Mucosa of descending colon (tissue), 3 donors: ENCODE results near the gene CRABP1. TPM values are rescaled to one million over a fixed set of nuclear protein-coding genes. Genes with fewer than 3 reads are reported as not detected.
A peak's percentile ranks its signal among the peaks of the same experiment; 100 is the strongest.

ENCODE experiments used
- ATAC-seq: fragments of 200-7000 bp; cut with Tn5 transposase; one replicate; pipeline ENCODE4 v1.9.1; 2020; ENCODE audit warnings: mild to moderate bottlenecking, moderate library complexity
- DNase-seq, 3 donors: peaks; one replicate each; pipeline ENCODE4 v3.0.0-alpha.2; 2020
- H3K36me3 ChIP-seq: fragments of 200-600 bp; one replicate; pipeline ENCODE4 v1.8.0; 2021; ENCODE audit warnings: low read depth, mild to moderate bottlenecking
- H3K4me1 ChIP-seq: fragments of 200-600 bp; one replicate; pipeline ENCODE4 v1.8.0; 2021; ENCODE audit warnings: low read depth, mild to moderate bottlenecking
- H3K4me3 ChIP-seq: fragments of 200-600 bp; one replicate; pipeline ENCODE4 v1.8.0; 2021; ENCODE audit warnings: mild to moderate bottlenecking
- H3K9me3 ChIP-seq: fragments of 200-600 bp; one replicate; pipeline ENCODE4 v1.8.0; 2021; ENCODE audit warnings: mild to moderate bottlenecking
- CTCF ChIP-seq: fragments of 200-600 bp; IDR thresholded peaks from one replicate; pipeline ENCODE4 v1.8.0; 2022; ENCODE audit warnings: antibody characterized with exemption, mild to moderate bottlenecking
- intact Hi-C, 2 donors: fragments of 100-400 bp; cut with DNase I in 1 of 2; cut with micrococcal nuclease in 1 of 2; formaldehyde crosslinking; loops; one replicate each; pipeline versions ENCODE4 v1.11.0 to v1.11.1; 2022; cut with DNase I, micrococcal nuclease
- total RNA-seq, 3 donors: library from RNA; stranded (reverse); fragmentation: NEBNext Ultra II Directional in 2 of 3; extraction: Animal tissue kit (Norgen Biotek cat#: 25700) in 2 of 3; gene quantifications; one replicate each; pipeline versions ENCODE4 v1.2.1 to v1.2.4, GENCODE V29; 2021 to 2023
- donor health status: DM: no; HTN: no; CAD: no; lungs with moderate emphysema.
- donor health status: DM: no; HTN: no; CAD: no.
- donor health status: DM: no; HTN: yes; CAD: no.

The CRABP1 gene
- total RNA-seq, 3 donors from 2014 or later, result 0.67 to 6.2 (median 2.4) TPM

GRCh38 chr15:78329625-78330024 lies 10.5 kb upstream of the CRABP1 start:
- Histone ChIP-seq H3K4me1 (no peaks in the 10 kb centered on the region), H3K36me3 (no peaks in the 10 kb centered on the region), H3K4me3 (no peak overlapping the region), H3K9me3 (no peaks in the 10 kb centered on the region)
- ATAC-seq (peak; percentile 31), DNase-seq (no peak)
- no peak for TF ChIP-seq CTCF
- intact Hi-C loops, result no loop called here

- peaks cover under 1% of the 10 kb centered on the region for H3K4me1 ChIP-seq
- TF ChIP-seq CTCF, result no peak
- DNase-seq (no peak), ATAC-seq (no peak)
- intact Hi-C loops, result no loop called here
- H3K4me3 ChIP-seq, result no peak overlapping the region
- no peaks in the 10 kb centered on the region for H3K9me3 ChIP-seq
- no peaks in the 10 kb centered on the region for H3K36me3 ChIP-seq
Measured at GRCh38 chr15:78334845-78335244, 5.3 kb upstream of the CRABP1 start.

- H3K9me3 ChIP-seq, result no peaks in the 10 kb centered on the region
- H3K4me1 ChIP-seq, result peaks cover 12% of the 10 kb centered on the region
- no peak for TF ChIP-seq CTCF
- H3K36me3 ChIP-seq, result no peaks in the 10 kb centered on the region
- ATAC-seq (no peak), DNase-seq (no peak)
- intact Hi-C loops, result no loop called here
- H3K4me3 ChIP-seq, result no peak overlapping the region
Measured at GRCh38 chr15:78335985-78336384, 4.2 kb upstream of the CRABP1 start.

- Histone ChIP-seq H3K4me1 (peaks cover 12% of the 10 kb centered on the region), H3K36me3 (no peaks in the 10 kb centered on the region), H3K9me3 (no peaks in the 10 kb centered on the region), H3K4me3 (no peak overlapping the region)
- DNase-seq (no peak), ATAC-seq (no peak)
- no peak for TF ChIP-seq CTCF
- intact Hi-C loops, result no loop called here
Measured at GRCh38 chr15:78338781-78339180, 1.4 kb upstream of the CRABP1 start.

GRCh38 chr15:78339559-78339958 lies 594 bp upstream of the CRABP1 start:
- DNase-seq (no peak), ATAC-seq (no peak)
- intact Hi-C loops, result no loop called here
- H3K36me3 ChIP-seq, result no peaks in the 10 kb centered on the region
- H3K9me3 ChIP-seq, result no peaks in the 10 kb centered on the region
- H3K4me1 ChIP-seq, result peaks cover 12% of the 10 kb centered on the region
- H3K4me3 ChIP-seq, result no peak overlapping the region
- no peak for TF ChIP-seq CTCF
